ENCODE measurements around the gene TCTN3.

The TCTN3 gene

GRCh38 chr10:95640891-95641315 is 52.8 kb downstream of the TCTN3 start:
- Histone ChIP-seq H3K9me3 (ENCODE audit: insufficient read depth, low read length, severe bottlenecking) (no peaks in the 10 kb centered on the region), H3K4me1 (ENCODE audit: insufficient read depth, low read length) (no peaks in the 10 kb centered on the region)
- ATAC-seq (ENCODE audit: insufficient read depth, low read depth), result no peak

GRCh38 chr10:95637911-95638310 is 55.8 kb downstream of the TCTN3 start:
- peaks cover 6% of the 10 kb centered on the region for H4K20me1 ChIP-seq (ENCODE audit: insufficient read depth, low read length)
- no peaks in the 10 kb centered on the region for H3K4me1 ChIP-seq (ENCODE audit: insufficient read depth, low read length)
- no peaks in the 10 kb centered on the region for H3K79me2 ChIP-seq (ENCODE audit: insufficient read depth, low read length)
- ATAC-seq (ENCODE audit: insufficient read depth, low read depth) (no peak), DNase-seq (no peak)
- no peaks in the 10 kb centered on the region for H3K9me3 ChIP-seq (ENCODE audit: insufficient read depth, low read length, severe bottlenecking)
- H3K27me3 ChIP-seq (ENCODE audit: insufficient read depth, low read length, poor library complexity), result no peaks in the 10 kb centered on the region
- peaks cover 84% of the 10 kb centered on the region for H3K36me3 ChIP-seq (ENCODE audit: insufficient read depth, low read length)
- TF ChIP-seq CTCF (IDR thresholded peaks at IDR 0.05; ENCODE audit: borderline replicate concordance, extremely low read depth, low read length, poor library complexity, severe bottlenecking) (no peak), EZH2 (IDR thresholded peaks at IDR 0.05; ENCODE audit: borderline replicate concordance, low read depth, low read length, severe bottlenecking) (no peak)
- H3K4me3 ChIP-seq (ENCODE audit: low read depth in 1 of 2, low read length in 2 of 2), result no peak overlapping the region
- no peak overlapping the region for H3K9ac ChIP-seq (ENCODE audit: low read depth, low read length)
- no peak overlapping the region for H3K4me2 ChIP-seq (ENCODE audit: insufficient read depth, low read length)
- H3K27ac ChIP-seq (ENCODE audit: low read length), result no peak overlapping the region
- no peak overlapping the region for H2AFZ ChIP-seq (ENCODE audit: low read depth, low read length)

More at GRCh38 chr10:95640891-95641315, 52.8 kb downstream of the TCTN3 start:
- H3K4me2 ChIP-seq (ENCODE audit: insufficient read depth, low read length), result no peak overlapping the region
- H4K20me1 ChIP-seq (ENCODE audit: insufficient read depth, low read length), result peaks cover 8% of the 10 kb centered on the region
- H3K27ac ChIP-seq (ENCODE audit: low read length), result no peak overlapping the region
- H3K36me3 ChIP-seq (ENCODE audit: insufficient read depth, low read length), result peaks cover 71% of the 10 kb centered on the region
- H3K9ac ChIP-seq (ENCODE audit: low read depth, low read length), result no peak overlapping the region
- H3K4me3 ChIP-seq (ENCODE audit: low read depth in 1 of 2, low read length in 2 of 2), result no peak overlapping the region
- peaks cover 3% of the 10 kb centered on the region; the same call in 1 of the 2 replicates for H3K79me2 ChIP-seq (ENCODE audit: insufficient read depth, low read length)
- H3K27me3 ChIP-seq (ENCODE audit: insufficient read depth, low read length, poor library complexity), result no peaks in the 10 kb centered on the region
- DNase-seq, result no peak
- H2AFZ ChIP-seq (ENCODE audit: low read depth, low read length), result no peak overlapping the region
- no peak for TF ChIP-seq CTCF (IDR thresholded peaks at IDR 0.05; ENCODE audit: borderline replicate concordance, extremely low read depth, low read length, poor library complexity, severe bottlenecking)
- no peak for TF ChIP-seq EZH2 (IDR thresholded peaks at IDR 0.05; ENCODE audit: borderline replicate concordance, low read depth, low read length, severe bottlenecking)

- Histone ChIP-seq H4K20me1 (ENCODE audit: insufficient read depth, low read length) (no peaks in the 10 kb centered on the region; the same call in 1 of the 2 replicates), H3K4me2 (ENCODE audit: insufficient read depth, low read length) (no peak overlapping the region), H3K9me3 (ENCODE audit: insufficient read depth, low read length, severe bottlenecking) (no peaks in the 10 kb centered on the region), H2AFZ (ENCODE audit: low read depth, low read length) (no peak overlapping the region), H3K79me2 (ENCODE audit: insufficient read depth, low read length) (no peaks in the 10 kb centered on the region), H3K4me1 (ENCODE audit: insufficient read depth, low read length) (no peaks in the 10 kb centered on the region), H3K27me3 (ENCODE audit: insufficient read depth, low read length, poor library complexity) (no peaks in the 10 kb centered on the region), H3K27ac (ENCODE audit: low read length) (no peak overlapping the region), H3K4me3 (ENCODE audit: low read depth in 1 of 2, low read length in 2 of 2) (no peak overlapping the region), H3K36me3 (ENCODE audit: insufficient read depth, low read length) (peaks cover 84% of the 10 kb centered on the region), H3K9ac (ENCODE audit: low read depth, low read length) (no peak overlapping the region)
- ATAC-seq (ENCODE audit: insufficient read depth, low read depth), result no peak
- no peak for DNase-seq
- no peak for TF ChIP-seq CTCF (IDR thresholded peaks at IDR 0.05; ENCODE audit: borderline replicate concordance, extremely low read depth, low read length, poor library complexity, severe bottlenecking)
- no peak for TF ChIP-seq EZH2 (IDR thresholded peaks at IDR 0.05; ENCODE audit: borderline replicate concordance, low read depth, low read length, severe bottlenecking)
These were observed 56.6 kb downstream of the TCTN3 start for GRCh38 chr10:95637140-95637539.

- H3K27ac ChIP-seq (ENCODE audit: low read length), result no peak overlapping the region
- no peaks in the 10 kb centered on the region for H3K27me3 ChIP-seq (ENCODE audit: insufficient read depth, low read length, poor library complexity)
- H3K4me2 ChIP-seq (ENCODE audit: insufficient read depth, low read length), result no peak overlapping the region
- no peak overlapping the region for H2AFZ ChIP-seq (ENCODE audit: low read depth, low read length)
- no peaks in the 10 kb centered on the region for H3K9me3 ChIP-seq (ENCODE audit: insufficient read depth, low read length, severe bottlenecking)
- no peak for TF ChIP-seq CTCF (IDR thresholded peaks at IDR 0.05; ENCODE audit: borderline replicate concordance, extremely low read depth, low read length, poor library complexity, severe bottlenecking)
- no peak for TF ChIP-seq EZH2 (IDR thresholded peaks at IDR 0.05; ENCODE audit: borderline replicate concordance, low read depth, low read length, severe bottlenecking)
- H3K4me1 ChIP-seq (ENCODE audit: insufficient read depth, low read length), result no peaks in the 10 kb centered on the region
- no peak for ATAC-seq (ENCODE audit: insufficient read depth, low read depth)
- no peaks in the 10 kb centered on the region for H3K79me2 ChIP-seq (ENCODE audit: insufficient read depth, low read length)
- H3K36me3 ChIP-seq (ENCODE audit: insufficient read depth, low read length), result peaks cover 83% of the 10 kb centered on the region
- no peak for DNase-seq
- H3K4me3 ChIP-seq (ENCODE audit: low read depth in 1 of 2, low read length in 2 of 2), result no peak overlapping the region
- H3K9ac ChIP-seq (ENCODE audit: low read depth, low read length), result no peak overlapping the region
- no peaks in the 10 kb centered on the region; the same call in 1 of the 2 replicates for H4K20me1 ChIP-seq (ENCODE audit: insufficient read depth, low read length)
These were observed 58.4 kb downstream of the TCTN3 start for GRCh38 chr10:95635319-95635733.
